GM12891 (cell line): ENCODE results near the gene FBN2.

Experiments
- POLR2A ChIP-seq: IDR thresholded peaks from 2 replicates; pipeline ENCODE4 v1.6.1; 2011; ENCODE audit warnings: low read depth, low read length, control low read depth
- POLR2AphosphoS5 ChIP-seq: IDR thresholded peaks from 2 replicates; pipeline ENCODE4 v1.6.1; 2011; ENCODE audit warnings: low read depth, low read length, control low read depth

DNA sequence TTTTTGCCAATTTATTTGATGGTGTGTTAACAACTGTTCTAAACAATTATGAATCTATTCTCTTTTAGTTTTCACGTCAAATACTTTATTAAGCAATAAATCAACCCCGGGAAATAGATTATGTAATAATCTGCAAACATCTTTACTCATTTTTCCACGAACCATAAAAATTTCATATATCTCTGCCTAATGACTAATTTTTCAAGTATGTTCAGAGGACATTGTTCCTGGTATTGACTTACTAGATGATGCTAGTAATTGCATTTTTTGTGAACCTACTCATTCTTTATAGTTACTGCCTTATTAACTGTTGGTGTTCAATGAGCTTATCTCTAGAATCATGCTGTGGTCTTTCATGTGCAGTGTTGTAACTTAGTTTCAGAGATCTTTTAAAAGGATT is 41.0 kb upstream of the FBN2 start:
- TF ChIP-seq POLR2AphosphoS5: no peak
- no peak for TF ChIP-seq POLR2A
